ENCODE data around the gene FRMD4A.

FRMD4A gene

GRCh38 chr10:14309593-14309992, 21.1 kb downstream of the FRMD4A start:
- TF ChIP-seq, protein P1, sequence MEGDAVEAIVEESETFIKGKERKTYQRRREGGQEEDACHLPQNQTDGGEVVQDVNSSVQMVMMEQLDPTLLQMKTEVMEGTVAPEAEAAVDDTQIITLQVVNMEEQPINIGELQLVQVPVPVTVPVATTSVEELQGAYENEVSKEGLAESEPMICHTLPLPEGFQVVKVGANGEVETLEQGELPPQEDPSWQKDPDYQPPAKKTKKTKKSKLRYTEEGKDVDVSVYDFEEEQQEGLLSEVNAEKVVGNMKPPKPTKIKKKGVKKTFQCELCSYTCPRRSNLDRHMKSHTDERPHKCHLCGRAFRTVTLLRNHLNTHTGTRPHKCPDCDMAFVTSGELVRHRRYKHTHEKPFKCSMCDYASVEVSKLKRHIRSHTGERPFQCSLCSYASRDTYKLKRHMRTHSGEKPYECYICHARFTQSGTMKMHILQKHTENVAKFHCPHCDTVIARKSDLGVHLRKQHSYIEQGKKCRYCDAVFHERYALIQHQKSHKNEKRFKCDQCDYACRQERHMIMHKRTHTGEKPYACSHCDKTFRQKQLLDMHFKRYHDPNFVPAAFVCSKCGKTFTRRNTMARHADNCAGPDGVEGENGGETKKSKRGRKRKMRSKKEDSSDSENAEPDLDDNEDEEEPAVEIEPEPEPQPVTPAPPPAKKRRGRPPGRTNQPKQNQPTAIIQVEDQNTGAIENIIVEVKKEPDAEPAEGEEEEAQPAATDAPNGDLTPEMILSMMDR (IDR thresholded peaks at IDR 0.05), result no peak
- no peak for TF ChIP-seq ZFX (IDR thresholded peaks at IDR 0.05; ENCODE audit: borderline replicate concordance)
- H3K27ac ChIP-seq, result no peak overlapping the region

GRCh38 chr10:14306190-14306589, 24.5 kb downstream of the FRMD4A start:
- TF ChIP-seq ZFX (IDR thresholded peaks at IDR 0.05; ENCODE audit: borderline replicate concordance), result no peak
- TF ChIP-seq, protein P1 (IDR thresholded peaks at IDR 0.05), result no peak
- H3K27ac ChIP-seq, result no peak overlapping the region

- no peak overlapping the region for H3K27ac ChIP-seq
- TF ChIP-seq, protein P1 (IDR thresholded peaks at IDR 0.05), result no peak
- TF ChIP-seq ZFX (IDR thresholded peaks at IDR 0.05; ENCODE audit: borderline replicate concordance), result no peak
These were observed 26.7 kb downstream of the FRMD4A start for GRCh38 chr10:14304046-14304445.

- TF ChIP-seq, protein P1 (IDR thresholded peaks at IDR 0.05), result no peak
- no peak for TF ChIP-seq ZFX (IDR thresholded peaks at IDR 0.05; ENCODE audit: borderline replicate concordance)
- H3K27ac ChIP-seq, result no peak overlapping the region
These were observed 28.7 kb downstream of the FRMD4A start for GRCh38 chr10:14302035-14302434.

DNA sequence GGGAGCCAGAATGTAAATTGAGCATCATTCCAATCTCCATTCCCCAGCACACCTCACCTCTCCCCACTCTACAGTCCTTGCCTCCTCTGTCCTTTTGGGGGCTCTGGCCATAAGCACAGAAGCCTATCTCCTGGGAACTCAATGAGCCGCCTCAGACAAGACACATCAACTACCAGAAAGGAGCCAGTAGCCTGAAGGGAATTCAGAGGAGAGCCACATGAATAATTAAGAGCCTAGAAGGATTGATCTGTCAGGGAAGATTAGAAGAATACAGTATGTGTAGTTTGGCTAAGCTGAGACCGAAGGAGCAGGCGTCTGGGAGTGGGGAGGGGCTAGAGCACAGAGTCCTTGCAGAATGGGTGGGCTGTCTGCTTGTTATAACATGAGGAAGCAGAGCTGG, 31.2 kb downstream of the FRMD4A start:
- H3K27ac ChIP-seq, result no peak overlapping the region
- TF ChIP-seq, protein P1 (IDR thresholded peaks at IDR 0.05), result no peak
- no peak for TF ChIP-seq ZFX (IDR thresholded peaks at IDR 0.05; ENCODE audit: borderline replicate concordance)

- TF ChIP-seq ZFX (IDR thresholded peaks at IDR 0.05; ENCODE audit: borderline replicate concordance), result no peak
- TF ChIP-seq, protein P1 (IDR thresholded peaks at IDR 0.05), result no peak
- H3K27ac ChIP-seq, result no peak overlapping the region
These were observed 34.5 kb downstream of the FRMD4A start for GRCh38 chr10:14296065-14296709.

GRCh38 chr10:14294347-14295059, 36.2 kb downstream of the FRMD4A start:
- H3K27ac ChIP-seq, result no peak overlapping the region
- TF ChIP-seq, protein P1 (IDR thresholded peaks at IDR 0.05), result no peak
- TF ChIP-seq ZFX (IDR thresholded peaks at IDR 0.05; ENCODE audit: borderline replicate concordance), result no peak
